Activated CD8-positive, alpha-beta T cell treated with anti-CD3 and anti-CD28 coated beads, Interleukin-2, amount 10 ng/mL, durations not matched to agents 7 days and 5 days (primary cell): ENCODE data around the gene DOCK4. TPM values are rescaled to one million over a fixed set of nuclear protein-coding genes. Genes with fewer than 3 reads are reported as not detected.

Experiments used
- ATAC-seq: fragments of 150-1000 bp; cut with Tn5 transposase; one replicate; pipeline ENCODE4 v1.10.0; 2021; ENCODE audit warnings: moderate library complexity
- CTCF ChIA-PET: fragments of 350-600 bp; sonication (Branson Sonifier 250); formaldehyde crosslinking; loops from one replicate; lab custom pipeline; 2021; ENCODE audit warnings: antibody characterized with exemption; lab: Charles Lee
- POLR2A ChIA-PET: fragments of 350-600 bp; sonication (Branson Sonifier 250); formaldehyde crosslinking; loops from one replicate; lab custom pipeline; 2021; ENCODE audit warnings: antibody characterized with exemption; lab: Charles Lee
- DNase-seq: peaks from one replicate; pipeline ENCODE4 v3.0.0-alpha.2; 2020
- H3K27ac Mint-ChIP-seq: one replicate; pipeline ENCODE4 v1.8.0; 2021; ENCODE audit warnings: mild to moderate bottlenecking, mixed read lengths
- H3K27me3 Mint-ChIP-seq: one replicate; pipeline ENCODE4 v1.8.0; 2021; ENCODE audit warnings: low read depth, mixed read lengths
- H3K36me3 Mint-ChIP-seq: one replicate; pipeline ENCODE4 v1.8.0; 2021; ENCODE audit warnings: low read depth, mixed read lengths
- H3K4me1 Mint-ChIP-seq: one replicate; pipeline ENCODE4 v1.8.0; 2021; ENCODE audit warnings: low read depth, mixed read lengths
- H3K4me3 Mint-ChIP-seq: one replicate; pipeline ENCODE4 v1.8.0; 2021; ENCODE audit warnings: mild to moderate bottlenecking, mixed read lengths
- H3K9me3 Mint-ChIP-seq: one replicate; pipeline ENCODE4 v1.8.0; 2022; ENCODE audit warnings: mixed read lengths; ENCODE audit not compliant: insufficient read depth
- total RNA-seq, 2 experiments: library from RNA; stranded (reverse); gene quantifications; one replicate each; pipeline ENCODE4 v1.2.3, GENCODE V29; 2021

Gene DOCK4
- total RNA-seq, 2 experiments from 2014 or later, result 0.10 to 0.18 TPM

DNA sequence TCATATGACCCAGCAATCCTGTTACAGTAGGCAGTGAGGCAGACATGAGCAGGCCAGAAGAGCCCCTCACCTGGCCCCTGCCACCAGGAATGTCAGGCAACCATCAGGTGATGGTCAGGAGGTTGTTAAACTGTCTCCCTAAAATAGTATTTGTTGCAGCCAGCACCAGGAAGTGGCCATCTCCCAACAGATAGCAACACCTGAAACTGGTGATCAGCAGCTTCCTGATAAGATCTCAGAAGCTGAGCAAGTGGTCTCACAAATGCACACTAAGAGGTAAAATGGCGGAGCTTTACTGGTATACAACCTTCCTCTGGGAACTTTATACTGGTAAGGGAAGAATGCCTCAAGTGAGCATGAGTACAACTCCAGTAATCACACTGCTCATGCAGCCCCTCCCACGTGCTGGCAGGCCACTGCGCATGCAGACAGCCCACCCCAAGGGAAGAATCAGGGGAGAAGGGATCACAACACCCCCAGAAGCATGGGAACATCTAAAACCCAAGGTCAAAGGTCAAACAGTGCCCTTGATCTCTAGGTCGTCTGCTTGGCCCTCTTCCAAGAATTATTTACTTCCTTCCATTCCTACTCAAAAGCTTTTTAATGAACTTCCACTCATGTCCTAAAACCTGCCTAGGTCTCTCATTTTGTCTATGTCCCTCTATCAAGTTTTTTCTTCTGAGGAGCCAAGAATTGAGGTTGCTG lies 133.5 kb downstream of the DOCK4 start:
- Mint-ChIP-seq H3K9me3 (no peaks in the 10 kb centered on the region), H3K4me3 (no peak overlapping the region), H3K27me3 (peaks cover 16% of the 10 kb centered on the region), H3K27ac (no peak overlapping the region), H3K36me3 (no peaks in the 10 kb centered on the region), H3K4me1 (no peaks in the 10 kb centered on the region)
- ATAC-seq, result no peak
- DNase-seq, result no peak
- ChIA-PET CTCF (no interaction called here), POLR2A (no interaction called here)

DNA sequence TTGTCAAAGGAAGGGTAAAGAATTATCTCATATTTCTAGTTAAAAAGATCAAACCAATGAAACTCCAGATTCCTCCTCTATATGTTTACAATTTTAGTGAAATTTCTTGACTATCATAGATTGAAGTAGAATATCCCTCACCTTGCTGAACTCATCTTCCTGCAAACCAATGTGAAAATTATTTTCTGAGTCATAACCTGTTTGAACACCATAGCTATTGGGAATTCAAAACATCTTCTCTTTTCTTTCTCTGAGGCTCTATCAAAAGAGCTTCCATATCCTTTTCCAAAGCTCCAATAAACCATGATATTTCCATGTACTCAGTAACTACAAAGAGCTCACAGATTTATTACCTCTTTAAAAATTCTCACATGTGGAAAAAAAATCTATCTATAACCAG lies 134.3 kb downstream of the DOCK4 start:
- CTCF ChIA-PET, result no interaction called here
- no peak for ATAC-seq
- H3K4me3 Mint-ChIP-seq, result no peak overlapping the region

DNA sequence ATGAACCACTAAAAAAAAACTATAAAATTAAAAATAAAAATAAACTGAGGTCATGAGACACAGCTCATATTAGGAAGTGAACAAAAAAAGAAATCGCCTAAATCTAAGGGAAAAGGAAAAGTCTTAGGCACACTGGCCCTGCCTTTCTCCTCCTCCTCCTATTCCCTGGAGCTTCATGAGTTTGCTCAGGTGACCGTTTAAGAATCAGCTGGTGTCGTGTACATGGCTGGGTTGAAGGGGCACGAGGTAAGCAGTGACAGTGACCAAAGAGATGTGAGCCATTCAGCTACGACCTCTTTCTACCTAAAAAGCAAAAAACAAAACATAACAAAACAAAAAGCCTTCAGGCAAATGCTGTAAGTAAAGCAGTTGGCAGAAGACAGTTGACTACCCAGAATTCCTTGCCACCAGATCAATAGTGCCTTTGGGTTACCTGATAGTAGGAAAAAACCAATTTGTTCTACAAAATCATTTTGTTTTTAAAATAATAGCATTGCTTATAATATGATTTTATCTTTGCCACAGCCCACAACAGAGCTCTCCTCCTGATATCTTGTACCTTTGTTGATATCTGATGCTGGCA lies 135.4 kb downstream of the DOCK4 start:
- ATAC-seq (no peak), DNase-seq (no peak)
- peaks cover 16% of the 10 kb centered on the region for H3K27me3 Mint-ChIP-seq
- no peak overlapping the region for H3K27ac Mint-ChIP-seq
- no peak overlapping the region for H3K4me3 Mint-ChIP-seq
- ChIA-PET CTCF (no interaction called here), POLR2A (no interaction called here)
- no peaks in the 10 kb centered on the region for H3K4me1 Mint-ChIP-seq
- no peaks in the 10 kb centered on the region for H3K9me3 Mint-ChIP-seq
- H3K36me3 Mint-ChIP-seq, result no peaks in the 10 kb centered on the region

More for the DNA sequence above, 134.3 kb downstream of the DOCK4 start:
- peaks cover 16% of the 10 kb centered on the region for H3K27me3 Mint-ChIP-seq
- H3K4me1 Mint-ChIP-seq, result no peaks in the 10 kb centered on the region
- no peaks in the 10 kb centered on the region for H3K36me3 Mint-ChIP-seq
- H3K27ac Mint-ChIP-seq, result no peak overlapping the region
- H3K9me3 Mint-ChIP-seq, result no peaks in the 10 kb centered on the region
- DNase-seq, result no peak
- POLR2A ChIA-PET, result no interaction called here

GRCh38 chr7:112069879-112070321 lies 136.3 kb downstream of the DOCK4 start:
- Mint-ChIP-seq H3K4me1 (no peaks in the 10 kb centered on the region), H3K27me3 (peaks cover 10% of the 10 kb centered on the region), H3K4me3 (no peak overlapping the region), H3K27ac (no peak overlapping the region), H3K9me3 (no peaks in the 10 kb centered on the region), H3K36me3 (no peaks in the 10 kb centered on the region)
- DNase-seq (no peak), ATAC-seq (no peak)
- ChIA-PET CTCF (no interaction called here), POLR2A (no interaction called here)

GRCh38 chr7:112068967-112069366 lies 137.2 kb downstream of the DOCK4 start:
- no peak for DNase-seq
- no peak for ATAC-seq
- no peaks in the 10 kb centered on the region for H3K36me3 Mint-ChIP-seq
- no peaks in the 10 kb centered on the region for H3K4me1 Mint-ChIP-seq
- H3K27me3 Mint-ChIP-seq, result peaks cover 9% of the 10 kb centered on the region
- ChIA-PET POLR2A (no interaction called here), CTCF (no interaction called here)
- no peaks in the 10 kb centered on the region for H3K9me3 Mint-ChIP-seq
- no peak overlapping the region for H3K4me3 Mint-ChIP-seq
- no peak overlapping the region for H3K27ac Mint-ChIP-seq

GRCh38 chr7:112067632-112068540 lies 138.3 kb downstream of the DOCK4 start:
- H3K9me3 Mint-ChIP-seq, result no peaks in the 10 kb centered on the region
- H3K27me3 Mint-ChIP-seq, result peaks cover 9% of the 10 kb centered on the region
- no peaks in the 10 kb centered on the region for H3K4me1 Mint-ChIP-seq
- DNase-seq (no peak), ATAC-seq (no peak)
- no peak overlapping the region for H3K27ac Mint-ChIP-seq
- CTCF ChIA-PET, result no interaction called here
- H3K4me3 Mint-ChIP-seq, result no peak overlapping the region
- no peaks in the 10 kb centered on the region for H3K36me3 Mint-ChIP-seq
- POLR2A ChIA-PET, result no interaction called here

DNA sequence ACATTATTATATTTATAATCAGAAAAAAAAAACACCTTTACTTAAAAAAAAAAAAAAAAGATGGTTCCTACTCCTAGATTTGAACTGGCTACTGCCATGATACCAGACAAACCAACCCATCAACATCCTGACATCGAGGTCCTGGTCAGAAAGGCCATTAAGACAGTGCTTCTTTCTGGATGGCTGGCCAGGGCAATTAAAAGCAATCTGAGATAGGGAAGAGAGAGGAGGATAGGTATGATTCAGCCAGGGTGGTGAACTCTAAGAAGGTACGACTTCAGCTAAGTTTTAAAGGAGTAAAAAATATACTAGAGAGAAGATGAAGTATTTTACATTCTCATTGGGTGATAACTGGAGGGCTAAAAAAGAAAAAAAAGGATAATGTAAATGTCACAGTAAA lies 139.0 kb downstream of the DOCK4 start:
- Mint-ChIP-seq H3K4me3 (no peak overlapping the region), H3K4me1 (no peaks in the 10 kb centered on the region), H3K36me3 (no peaks in the 10 kb centered on the region), H3K27me3 (peaks cover 9% of the 10 kb centered on the region), H3K27ac (no peak overlapping the region), H3K9me3 (no peaks in the 10 kb centered on the region)
- ChIA-PET POLR2A (no interaction called here), CTCF (no interaction called here)
- DNase-seq (no peak), ATAC-seq (no peak)

GRCh38 chr7:112065758-112066157 lies 140.4 kb downstream of the DOCK4 start:
- H3K4me1 Mint-ChIP-seq, result no peaks in the 10 kb centered on the region
- no peak for ATAC-seq
- ChIA-PET POLR2A (no interaction called here), CTCF (no interaction called here)
- no peak for DNase-seq
- H3K9me3 Mint-ChIP-seq, result no peaks in the 10 kb centered on the region
- H3K4me3 Mint-ChIP-seq, result no peak overlapping the region
- no peak overlapping the region for H3K27ac Mint-ChIP-seq
- no peaks in the 10 kb centered on the region for H3K36me3 Mint-ChIP-seq
- peaks cover 9% of the 10 kb centered on the region for H3K27me3 Mint-ChIP-seq

DNA sequence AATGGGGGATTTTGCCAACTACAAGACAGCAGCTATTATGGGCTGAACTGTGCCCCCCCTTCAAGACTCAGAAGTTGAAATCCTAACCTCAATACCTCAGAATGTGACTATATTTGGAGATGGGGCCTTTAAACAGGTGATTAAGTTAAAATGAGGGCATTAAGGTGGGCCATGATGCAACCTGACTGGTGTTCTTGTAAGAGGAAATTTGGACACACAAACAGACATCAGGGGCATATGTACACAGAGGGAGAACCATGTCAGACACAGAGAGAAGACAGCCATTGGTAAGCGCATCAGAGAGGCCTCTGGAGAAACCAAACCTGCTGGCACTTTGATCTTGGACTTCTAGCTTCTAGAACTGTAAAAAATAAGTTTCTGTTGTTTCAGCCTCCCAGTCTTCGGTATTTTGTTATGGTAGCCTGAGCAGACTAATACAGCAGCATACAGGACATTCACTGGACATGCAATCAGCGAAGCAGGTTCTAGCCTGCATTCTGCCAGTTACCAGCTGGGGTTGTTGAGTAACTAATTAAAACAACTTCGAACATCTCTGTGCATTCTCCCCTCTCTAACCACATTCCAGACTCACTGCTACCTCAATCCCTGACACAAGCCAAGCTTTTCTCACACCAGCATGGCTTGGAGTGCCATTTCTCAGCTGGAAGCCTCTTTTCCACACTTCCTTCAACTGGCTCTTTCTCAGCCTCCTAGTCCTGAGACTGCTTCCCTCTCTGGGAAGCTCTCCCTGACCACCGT lies 141.4 kb downstream of the DOCK4 start:
- Mint-ChIP-seq H3K4me1 (no peaks in the 10 kb centered on the region), H3K4me3 (no peak overlapping the region), H3K9me3 (no peaks in the 10 kb centered on the region), H3K27ac (no peak overlapping the region), H3K27me3 (peaks cover 6% of the 10 kb centered on the region), H3K36me3 (no peaks in the 10 kb centered on the region)
- no peak for ATAC-seq
- POLR2A ChIA-PET, result no interaction called here
- CTCF ChIA-PET, result no interaction called here
- no peak for DNase-seq

DNA sequence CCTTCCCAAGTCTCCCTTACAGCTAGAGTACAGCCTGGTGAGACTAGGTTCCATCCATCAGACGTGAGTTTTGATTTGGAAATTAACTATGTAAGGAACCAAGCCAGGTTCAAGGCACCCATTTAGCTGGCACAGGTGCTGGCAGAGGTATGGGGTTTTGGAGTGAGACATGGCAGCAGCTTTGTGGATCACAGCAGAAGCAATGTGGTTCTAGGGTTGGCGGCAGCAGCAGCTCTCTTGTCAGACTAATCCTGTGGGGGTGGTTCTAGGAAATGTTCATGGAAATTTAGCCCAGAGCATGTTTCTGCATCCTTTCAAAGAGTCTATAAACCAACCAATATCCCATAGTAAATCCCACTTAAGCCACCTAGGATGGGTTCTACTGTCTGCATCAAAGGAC lies 142.2 kb downstream of the DOCK4 start:
- Mint-ChIP-seq H3K36me3 (no peaks in the 10 kb centered on the region), H3K4me3 (no peak overlapping the region), H3K27me3 (peaks cover 2% of the 10 kb centered on the region), H3K9me3 (no peaks in the 10 kb centered on the region), H3K27ac (no peak overlapping the region), H3K4me1 (no peaks in the 10 kb centered on the region)
- ChIA-PET CTCF (no interaction called here), POLR2A (no interaction called here)
- no peak for ATAC-seq
- no peak for DNase-seq

- no peak overlapping the region for H3K4me3 Mint-ChIP-seq
- ChIA-PET POLR2A (no interaction called here), CTCF (no interaction called here)
- H3K36me3 Mint-ChIP-seq, result no peaks in the 10 kb centered on the region
- no peaks in the 10 kb centered on the region for H3K9me3 Mint-ChIP-seq
- no peak overlapping the region for H3K27ac Mint-ChIP-seq
- no peaks in the 10 kb centered on the region for H3K27me3 Mint-ChIP-seq
- ATAC-seq (no peak), DNase-seq (no peak)
- H3K4me1 Mint-ChIP-seq, result no peaks in the 10 kb centered on the region
Measured at GRCh38 chr7:112061051-112061450, 145.1 kb downstream of the DOCK4 start.
